GM18507 (cell line): ENCODE measurements around the gene KMT2E.

Source experiments
- DNase-seq: peaks from one replicate; pipeline ENCODE4 v3.0.0; 2011; ENCODE audit warnings: low read depth; ENCODE audit not compliant: insufficient read length; ENCODE audit errors: extremely low spot score
- FAIRE-seq: peaks from 2 replicates; lab custom pipeline; 2011; peaks lifted over from hg19 to GRCh38; lab: Jason Lieb, UNC

The KMT2E gene

GRCh38 chr7:105112440-105113418 is 98.7 kb downstream of the KMT2E start:
- no peak for FAIRE-seq
- DNase-seq: no peak

DNA sequence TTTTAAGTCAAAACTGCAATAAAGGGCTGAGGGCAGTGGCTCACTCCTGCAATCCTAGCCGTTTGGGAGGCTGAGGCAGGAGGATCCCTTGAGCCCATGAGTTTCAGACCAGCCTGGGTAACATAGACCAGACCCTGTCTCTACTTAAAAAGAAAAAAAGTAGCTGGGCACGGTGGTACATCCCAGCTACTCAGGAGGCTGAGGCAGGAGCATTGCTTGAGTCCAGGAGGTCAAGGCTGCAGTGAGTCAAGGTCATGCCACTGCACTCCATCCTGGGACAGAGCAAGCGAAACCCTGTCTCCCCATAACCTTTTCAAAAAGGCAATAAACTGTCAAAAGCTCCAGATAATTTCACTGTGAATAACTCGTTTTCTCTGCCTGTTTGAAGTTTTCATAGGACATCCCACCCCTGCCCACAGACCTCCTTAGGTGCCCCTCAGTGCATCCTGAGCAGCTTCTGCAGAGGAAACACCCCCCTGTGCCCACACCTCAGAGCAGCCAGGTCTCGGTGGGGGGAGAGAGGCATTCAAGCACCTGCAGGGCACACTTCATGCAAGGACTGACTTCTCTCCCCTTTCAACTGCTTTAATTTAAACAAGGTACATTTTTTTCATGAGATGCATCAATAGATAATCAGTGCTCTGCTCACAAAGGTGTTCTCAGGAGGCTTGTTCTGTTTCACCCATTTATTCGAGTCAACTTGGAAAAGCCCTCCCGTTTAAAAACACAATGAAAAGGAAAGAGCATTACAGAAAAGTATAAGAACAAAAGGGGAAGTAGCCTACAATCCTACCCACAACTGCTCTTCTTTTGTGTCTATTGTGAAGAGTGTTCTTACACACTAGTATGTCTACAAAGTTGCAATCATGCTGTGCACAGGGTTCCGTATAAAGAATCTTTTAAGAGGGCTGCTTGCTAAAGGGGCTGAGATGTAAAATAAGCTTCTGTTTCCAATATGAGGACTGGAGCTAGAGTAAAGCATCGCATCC is 104.9 kb downstream of the KMT2E start:
- FAIRE-seq (no peak), DNase-seq (no peak)

- DNase-seq: no peak
- FAIRE-seq: no peak
Measured at GRCh38 chr7:105122619-105123018, 108.6 kb downstream of the KMT2E start.

GRCh38 chr7:105125745-105126144 is 111.7 kb downstream of the KMT2E start:
- no peak for FAIRE-seq
- no peak for DNase-seq

DNA sequence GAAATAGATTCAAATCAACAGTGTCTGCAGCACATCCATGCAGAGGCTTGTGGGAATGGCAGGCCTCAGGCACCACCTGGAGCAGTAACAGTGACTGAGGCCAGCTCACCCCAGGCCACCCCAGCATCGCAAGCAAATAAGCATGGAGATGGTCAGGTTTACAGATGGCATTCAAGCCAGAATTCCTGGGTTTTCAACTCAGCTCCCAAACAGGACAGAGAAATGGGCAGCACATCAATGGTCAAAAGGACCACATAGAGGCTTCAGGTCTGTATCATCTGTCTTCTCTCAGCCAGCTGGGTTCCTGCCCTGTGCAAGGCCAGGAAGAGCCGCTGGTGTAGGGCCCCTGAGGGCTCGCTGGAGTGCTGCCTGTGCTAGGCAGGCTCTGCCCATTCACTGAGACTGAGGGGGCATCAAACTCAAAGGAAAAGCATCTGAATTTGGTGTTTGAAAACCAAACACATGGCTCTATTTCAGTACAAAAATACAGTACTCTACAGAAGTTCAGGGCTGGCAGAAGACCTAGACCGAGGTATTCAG is 112.5 kb downstream of the KMT2E start:
- DNase-seq (no peak), FAIRE-seq (no peak)

DNA sequence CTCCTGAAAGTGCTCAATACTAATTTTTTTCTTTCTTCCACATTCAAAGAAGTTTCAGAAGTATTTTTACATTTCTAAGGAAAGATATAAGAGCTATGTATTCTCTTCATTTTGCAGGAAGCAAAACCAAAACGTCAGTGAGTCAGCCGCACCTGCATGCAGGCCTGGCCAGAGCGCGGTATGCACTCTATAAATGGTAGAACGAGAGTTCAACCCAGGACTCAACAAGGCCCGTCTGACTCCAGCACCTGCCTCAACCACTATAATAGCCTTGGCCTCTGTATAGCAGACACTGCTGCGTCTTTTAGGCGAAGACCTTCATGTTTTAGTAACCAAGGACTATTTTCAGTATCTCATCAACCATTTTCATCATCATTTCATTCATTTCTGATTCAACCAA is 113.2 kb downstream of the KMT2E start:
- no peak for FAIRE-seq
- DNase-seq: no peak

DNA sequence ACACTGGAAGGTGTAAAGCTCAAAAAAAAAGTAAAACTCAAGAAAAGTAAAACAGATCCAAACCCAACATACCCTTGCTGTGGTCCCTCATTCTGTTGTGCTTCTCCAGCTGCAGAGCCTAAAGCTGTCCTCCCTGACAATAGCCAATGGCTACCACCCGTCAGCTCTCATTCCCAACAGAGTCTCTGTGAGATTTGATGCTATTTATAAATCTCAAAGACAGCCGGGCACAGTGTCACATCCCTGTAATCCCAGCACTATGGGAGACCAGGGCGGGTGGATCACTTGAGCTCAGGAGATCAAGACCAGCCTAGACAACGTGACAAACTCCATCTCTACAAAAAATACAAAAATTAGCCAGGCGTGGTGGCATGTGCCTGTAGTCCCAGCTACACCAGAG is 116.0 kb downstream of the KMT2E start:
- DNase-seq (no peak), FAIRE-seq (no peak)

- no peak for DNase-seq
- no peak for FAIRE-seq
Measured at GRCh38 chr7:105130580-105130979, 116.6 kb downstream of the KMT2E start.

- no peak for DNase-seq
Measured at GRCh38 chr7:105131033-105131656, 117.1 kb downstream of the KMT2E start.

GRCh38 chr7:105131890-105132289 is 117.9 kb downstream of the KMT2E start:
- DNase-seq: no peak
- no peak for FAIRE-seq

More at GRCh38 chr7:105131033-105131656, 117.1 kb downstream of the KMT2E start:
- FAIRE-seq: no peak

DNA sequence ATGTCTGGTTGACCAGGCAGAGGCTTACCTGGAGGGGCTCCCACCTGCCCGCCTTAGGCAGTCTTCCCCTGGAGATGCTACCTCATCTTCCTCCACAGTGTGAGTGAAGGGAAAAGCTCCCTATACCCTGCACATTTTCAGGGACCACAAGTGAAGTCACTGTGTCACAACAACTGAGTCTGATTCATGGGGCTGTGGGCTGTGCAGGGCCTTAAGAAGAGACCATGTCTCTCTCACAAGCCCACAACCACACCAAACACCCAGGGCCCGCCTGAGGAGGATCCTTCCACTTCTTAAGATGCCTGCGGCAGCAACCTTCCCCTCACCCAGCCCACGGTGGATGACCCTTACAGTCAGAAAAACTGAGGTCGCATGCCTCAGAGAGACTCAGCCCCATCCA is 118.3 kb downstream of the KMT2E start:
- no peak for FAIRE-seq
- DNase-seq: no peak

DNA sequence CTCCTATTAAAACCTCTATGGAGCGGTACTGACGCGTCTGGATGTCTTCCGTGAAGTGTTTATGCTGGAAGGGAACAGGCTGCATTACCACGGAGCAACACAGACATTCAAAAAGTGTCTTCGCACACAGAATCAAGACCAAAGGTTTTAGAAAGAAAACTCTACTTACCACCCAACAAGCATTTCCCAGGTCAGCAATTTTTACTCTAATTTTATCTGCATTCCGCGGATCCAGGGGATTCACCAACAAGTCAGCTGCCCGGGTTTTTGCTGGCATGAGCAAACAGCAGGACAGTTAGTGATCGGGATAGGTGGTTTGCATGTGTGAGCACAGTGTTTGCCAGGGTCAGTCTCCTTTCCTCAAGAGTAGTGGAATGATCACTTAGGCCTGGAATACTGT is 118.8 kb downstream of the KMT2E start:
- FAIRE-seq: no peak
- DNase-seq: no peak

DNA sequence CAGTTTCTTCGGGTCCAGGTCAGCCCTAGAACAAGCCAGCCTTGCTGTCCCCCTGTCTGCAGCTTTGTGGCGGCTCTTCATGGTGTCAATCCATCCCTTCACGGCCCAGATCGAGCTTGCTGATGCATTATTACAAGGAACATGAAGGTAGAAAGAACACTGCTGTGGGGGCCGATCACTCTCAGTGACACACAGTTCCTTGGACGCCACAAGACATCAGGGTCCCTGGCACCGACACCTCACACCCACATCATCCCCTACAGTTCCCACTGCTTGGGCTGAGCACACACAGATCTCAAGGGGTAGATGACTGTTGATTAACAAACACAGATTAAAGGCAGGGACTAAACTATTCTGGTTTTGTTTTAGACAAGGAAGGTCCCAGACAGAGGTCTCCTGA is 119.4 kb downstream of the KMT2E start:
- DNase-seq (no peak), FAIRE-seq (no peak)

- no peak for FAIRE-seq
- DNase-seq: no peak
Measured at GRCh38 chr7:105133986-105134655, 120.1 kb downstream of the KMT2E start.

GRCh38 chr7:105136221-105136620 is 122.2 kb downstream of the KMT2E start:
- DNase-seq: no peak
- FAIRE-seq: no peak

DNA sequence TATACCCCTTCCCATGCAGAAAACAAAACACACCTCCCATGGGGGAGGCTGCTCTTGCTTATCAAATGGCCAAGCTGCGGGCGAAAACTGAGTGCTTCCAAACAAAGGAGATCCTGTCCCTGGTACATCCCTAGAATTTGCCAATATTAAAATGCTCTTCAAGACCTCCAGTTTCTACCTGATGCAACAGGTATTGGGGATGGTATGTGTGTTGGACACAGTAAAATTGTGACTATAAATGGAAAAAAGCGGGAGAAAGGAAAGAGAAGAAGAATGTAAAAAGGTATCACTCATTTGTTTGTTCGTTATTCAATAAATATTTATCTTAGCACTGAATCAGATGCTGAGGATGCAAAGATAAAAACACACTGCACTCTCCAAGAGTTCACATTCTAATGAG is 123.9 kb downstream of the KMT2E start:
- DNase-seq (no peak), FAIRE-seq (no peak)

DNA sequence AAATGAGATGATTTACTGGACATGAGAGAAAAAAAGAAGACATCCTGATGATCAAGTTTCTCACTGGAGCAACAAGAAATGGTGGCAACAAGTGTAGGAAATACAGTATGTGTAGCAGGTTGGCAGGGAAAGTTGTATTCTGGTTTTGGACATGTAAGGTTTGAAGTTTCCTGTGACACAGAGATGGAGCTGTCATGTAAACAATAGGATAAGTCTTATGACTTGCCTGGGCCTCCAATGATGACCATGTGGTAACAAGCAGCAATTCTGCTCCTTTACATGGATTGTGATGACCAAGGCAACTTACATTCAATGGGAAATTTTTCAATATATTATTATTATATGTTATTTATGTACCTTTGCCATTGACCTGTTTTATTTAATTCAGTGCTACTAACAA is 125.4 kb downstream of the KMT2E start:
- DNase-seq: no peak
- no peak for FAIRE-seq

DNA sequence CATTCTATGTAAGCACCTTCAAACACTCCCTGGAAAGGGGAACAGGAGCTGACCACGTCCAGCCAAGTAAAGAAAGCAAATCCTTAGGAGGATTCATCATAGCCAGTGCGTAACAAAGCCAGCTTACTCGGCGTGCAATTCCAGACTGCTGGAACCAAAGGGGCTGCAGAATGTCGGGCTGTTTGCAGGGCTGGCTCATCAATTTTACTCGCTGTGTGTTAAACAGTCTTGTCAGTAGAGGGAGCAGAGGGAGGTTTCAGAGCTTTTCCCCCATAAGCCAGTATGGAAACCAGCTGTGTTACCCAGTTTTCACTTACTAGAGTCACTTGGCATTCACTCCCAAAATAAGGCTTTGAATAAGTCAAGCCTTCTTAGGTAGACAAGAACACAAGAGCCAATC is 127.1 kb downstream of the KMT2E start:
- no peak for FAIRE-seq
- DNase-seq: no peak

DNA sequence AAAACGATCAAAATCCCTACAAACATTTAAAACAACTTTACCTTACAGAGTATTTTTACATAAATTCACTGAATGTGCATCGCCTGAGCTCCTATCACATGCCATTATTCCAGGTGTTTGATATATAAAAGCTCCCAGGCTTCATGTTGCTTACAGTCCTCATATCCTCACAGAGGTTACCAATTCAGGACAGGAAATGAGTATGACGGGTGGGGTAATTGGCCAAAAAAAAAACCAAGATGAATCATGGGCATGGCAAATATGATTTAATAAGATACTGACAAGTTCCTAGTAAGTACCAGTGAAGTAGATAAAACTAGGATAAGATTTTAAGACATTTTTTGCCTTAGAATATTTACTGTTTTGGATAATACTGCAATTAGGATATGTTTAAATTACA is 135.8 kb downstream of the KMT2E start:
- FAIRE-seq: no peak

More for the DNA sequence above, 135.8 kb downstream of the KMT2E start:
- DNase-seq: no peak
